Retina (tissue), 1 donor: Measurements from ENCODE around the gene LRRC8D.

Experiments
- DNase-seq: peaks from one replicate; pipeline ENCODE4 v3.0.0-alpha.2; 2016

LRRC8D gene

DNA sequence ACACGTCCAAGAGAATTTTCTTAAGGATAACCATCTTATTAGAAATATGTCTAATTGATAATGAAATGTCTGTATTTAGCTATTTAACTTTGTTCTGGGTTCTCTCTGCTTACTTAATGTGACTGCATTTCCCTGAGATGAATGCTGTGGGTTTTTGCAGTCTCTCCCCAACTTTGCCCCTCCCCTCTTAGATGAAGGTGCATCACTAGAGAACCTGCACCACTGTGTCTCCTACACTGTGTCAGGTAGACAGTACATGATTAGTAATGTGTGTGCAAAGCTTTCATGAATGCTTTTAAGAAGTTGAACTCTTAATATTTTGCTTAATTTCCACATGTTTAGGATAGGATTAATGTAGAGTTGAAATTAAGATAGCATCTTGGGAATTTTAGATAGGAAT lies 51.7 kb downstream of the LRRC8D start:
- DNase-seq, result no peak

DNA sequence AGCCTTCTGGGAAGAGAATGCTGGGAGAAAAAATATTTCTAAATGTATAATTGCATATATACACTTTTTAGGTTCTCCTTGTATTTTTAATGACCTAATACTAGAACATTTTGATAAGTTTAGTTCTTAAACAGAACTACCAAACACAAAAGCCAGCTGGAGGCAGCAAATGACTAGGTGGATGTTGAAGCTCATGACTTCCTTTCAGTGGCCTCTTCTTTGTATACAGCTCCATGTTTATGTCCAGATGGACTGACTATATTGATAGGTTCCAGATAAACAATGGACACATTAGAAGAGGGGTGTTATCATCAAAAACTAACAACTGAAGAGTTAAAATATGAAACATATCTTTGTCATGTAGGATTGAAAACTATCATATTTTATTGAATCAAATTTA lies 52.5 kb downstream of the LRRC8D start:
- no peak for DNase-seq

DNA sequence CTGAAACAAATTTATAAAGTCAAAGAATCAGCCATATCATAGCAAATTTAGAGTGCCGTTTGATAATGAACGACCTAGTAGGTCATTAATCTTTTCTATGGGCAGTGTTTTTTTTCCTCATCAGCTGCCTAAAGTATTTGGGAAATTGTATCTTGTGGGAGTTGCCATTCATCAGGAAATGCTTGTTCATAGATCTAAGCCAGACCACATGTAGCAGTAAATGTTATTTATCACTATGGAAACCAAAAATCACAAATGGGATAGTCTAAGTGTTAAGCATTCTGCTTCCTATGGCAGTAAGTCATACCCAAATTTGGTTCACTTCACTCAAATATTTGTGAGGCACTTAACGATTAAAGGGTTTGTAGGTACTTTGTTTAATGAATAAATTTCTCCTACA lies 52.9 kb downstream of the LRRC8D start:
- no peak for DNase-seq

DNA sequence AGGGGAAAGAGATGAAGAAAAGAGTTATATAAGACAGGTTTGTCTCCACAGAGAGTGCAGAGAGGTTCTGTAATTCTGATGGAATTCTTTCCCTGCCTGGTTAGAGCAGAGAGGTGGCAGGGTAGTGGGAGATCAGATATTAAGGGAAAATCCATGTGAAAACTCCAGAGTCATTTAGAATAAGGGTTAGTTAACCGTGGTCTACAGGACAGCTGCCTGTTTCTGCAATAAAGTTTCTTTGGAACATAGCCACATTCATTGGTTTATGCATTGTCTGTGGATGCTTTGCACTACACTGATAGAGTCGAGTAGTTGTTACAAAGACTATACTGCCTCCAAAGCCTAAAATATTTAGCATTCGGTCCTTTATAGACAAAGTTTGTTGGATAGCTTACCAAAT lies 55.6 kb downstream of the LRRC8D start:
- no peak for DNase-seq

DNA sequence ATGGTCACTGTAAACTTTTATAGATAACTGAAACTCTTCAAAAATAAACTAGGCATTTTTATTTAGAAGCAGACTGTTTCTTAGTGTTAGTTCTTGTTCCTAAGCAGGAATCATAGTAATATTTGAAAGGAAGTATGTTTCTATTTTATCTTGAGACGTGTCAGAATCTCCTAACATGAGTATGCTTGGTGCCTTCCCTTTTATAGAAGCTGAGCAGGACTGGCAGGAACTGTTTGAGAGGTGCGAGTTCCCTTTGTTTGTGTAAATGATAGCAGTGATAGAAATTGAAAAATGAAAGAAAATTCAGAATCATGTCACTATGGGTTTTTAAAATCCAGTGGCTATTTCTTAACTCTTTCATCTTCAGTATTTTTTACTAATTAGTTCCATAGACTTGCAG lies 56.9 kb downstream of the LRRC8D start:
- DNase-seq, result no peak

DNA sequence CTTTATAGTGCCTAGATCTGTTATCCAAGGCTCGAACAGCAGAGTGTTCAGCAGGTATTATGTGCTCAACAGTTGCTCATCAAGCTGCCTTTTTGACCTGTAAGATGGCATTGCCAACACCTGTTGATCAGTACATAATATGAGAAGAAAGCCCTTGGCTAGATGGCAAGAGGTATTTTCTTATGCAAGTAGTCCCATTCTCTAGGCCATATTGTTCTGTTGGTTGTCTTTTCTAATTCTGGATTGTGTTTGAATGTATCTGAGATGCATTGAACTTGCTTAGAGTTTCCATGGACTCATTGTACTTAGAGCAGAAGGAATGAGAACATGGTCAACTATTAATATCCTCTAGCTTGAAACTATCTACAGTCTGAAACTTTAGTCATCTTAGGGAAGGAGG lies 57.4 kb downstream of the LRRC8D start:
- DNase-seq, result no peak

DNA sequence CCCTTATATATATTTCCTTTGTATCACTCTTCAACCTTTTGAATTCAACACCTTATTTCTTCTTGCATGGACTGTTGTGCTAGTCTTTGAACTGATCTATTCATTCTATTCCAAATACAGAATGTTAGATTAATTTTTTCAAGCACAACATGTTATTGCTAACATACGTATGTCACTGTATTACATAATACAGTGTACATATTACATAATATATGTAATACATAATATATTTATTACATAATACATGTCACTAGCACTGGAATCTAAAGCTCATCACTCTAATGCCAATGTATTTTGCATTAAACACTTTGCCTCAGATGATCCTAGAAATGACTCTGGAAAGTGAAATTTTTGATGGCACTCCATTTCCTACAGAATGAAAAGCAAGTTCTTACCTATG lies 59.8 kb downstream of the LRRC8D start:
- DNase-seq, result no peak

DNA sequence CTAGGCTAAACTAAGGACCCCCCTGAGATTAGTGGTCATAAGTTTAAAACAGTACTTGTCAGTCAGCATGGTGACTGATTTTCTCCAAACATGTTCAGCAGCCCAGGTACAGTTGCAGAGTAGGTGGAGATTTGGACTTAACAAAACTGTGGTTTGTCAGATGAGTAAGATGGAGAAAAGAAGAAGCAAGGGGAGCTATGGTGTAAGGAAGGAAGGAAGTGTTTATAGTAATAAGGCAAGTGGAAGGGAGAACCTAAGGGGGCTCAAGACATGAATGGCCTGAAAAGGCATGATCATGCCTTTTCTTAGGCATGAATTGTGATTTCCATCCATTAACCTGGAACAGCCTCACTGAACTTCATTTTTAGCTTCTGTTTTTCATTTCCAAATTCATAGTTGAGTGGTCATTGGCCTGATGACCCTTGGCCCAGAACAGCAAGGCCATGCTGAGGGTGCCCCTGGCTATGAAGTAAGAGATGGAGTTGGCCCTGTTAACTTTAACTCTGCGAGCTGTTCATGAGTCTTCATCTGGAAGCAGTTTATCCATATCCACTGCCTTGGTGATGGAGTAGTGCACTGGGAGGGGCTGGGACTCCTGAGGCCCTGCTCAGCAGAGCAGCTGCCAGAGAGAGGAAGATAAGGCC lies 60.7 kb downstream of the LRRC8D start:
- no peak for DNase-seq

DNA sequence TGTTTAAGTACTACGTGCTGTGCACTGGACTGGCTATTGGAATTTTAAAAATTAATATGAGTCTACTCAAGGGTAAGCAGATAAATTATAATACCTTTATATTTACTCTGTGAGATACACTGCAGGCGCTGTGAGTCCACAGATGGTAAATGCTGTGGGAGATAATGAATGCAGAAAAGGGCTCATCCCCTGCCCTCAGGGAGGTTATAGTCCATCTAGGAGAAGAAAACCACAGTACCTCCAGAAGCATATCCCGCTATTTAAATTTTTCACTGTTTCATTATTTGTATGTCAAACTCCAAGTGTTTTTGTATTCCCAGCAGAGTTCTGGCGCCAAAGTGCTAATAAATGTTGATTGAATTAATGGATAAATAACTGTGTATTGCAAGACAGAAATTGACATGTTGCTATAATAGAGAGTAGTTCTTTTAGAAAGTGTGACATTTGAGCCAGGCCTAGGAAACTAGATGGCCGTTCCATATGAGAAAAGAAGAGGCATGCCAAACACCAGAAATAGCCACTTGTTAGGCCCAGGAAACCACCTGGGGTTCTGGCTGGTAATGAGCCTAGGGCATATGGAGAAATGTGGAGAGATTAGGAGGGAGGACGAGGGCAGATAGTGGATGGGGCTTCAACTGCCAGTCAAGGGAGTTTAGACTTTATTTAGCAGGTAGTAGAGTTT lies 61.7 kb downstream of the LRRC8D start:
- DNase-seq, result no peak

DNA sequence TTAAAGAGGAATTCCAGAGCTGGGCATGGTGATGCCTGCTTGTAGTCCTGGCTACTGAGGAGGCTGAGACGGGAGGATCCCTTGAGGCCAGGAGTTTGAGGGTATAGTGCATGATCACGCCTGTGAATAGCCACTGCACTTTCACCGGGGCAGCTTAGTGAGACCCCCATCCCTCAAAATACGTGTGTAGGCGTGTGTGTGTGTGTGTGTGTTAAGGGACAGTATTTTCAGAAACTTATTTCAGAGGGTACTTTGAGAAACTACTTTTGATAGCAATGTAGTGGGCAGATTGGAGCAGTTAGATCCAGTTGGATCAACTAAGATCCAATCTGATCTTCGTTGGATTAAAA lies 62.2 kb downstream of the LRRC8D start:
- DNase-seq, result no peak

DNA sequence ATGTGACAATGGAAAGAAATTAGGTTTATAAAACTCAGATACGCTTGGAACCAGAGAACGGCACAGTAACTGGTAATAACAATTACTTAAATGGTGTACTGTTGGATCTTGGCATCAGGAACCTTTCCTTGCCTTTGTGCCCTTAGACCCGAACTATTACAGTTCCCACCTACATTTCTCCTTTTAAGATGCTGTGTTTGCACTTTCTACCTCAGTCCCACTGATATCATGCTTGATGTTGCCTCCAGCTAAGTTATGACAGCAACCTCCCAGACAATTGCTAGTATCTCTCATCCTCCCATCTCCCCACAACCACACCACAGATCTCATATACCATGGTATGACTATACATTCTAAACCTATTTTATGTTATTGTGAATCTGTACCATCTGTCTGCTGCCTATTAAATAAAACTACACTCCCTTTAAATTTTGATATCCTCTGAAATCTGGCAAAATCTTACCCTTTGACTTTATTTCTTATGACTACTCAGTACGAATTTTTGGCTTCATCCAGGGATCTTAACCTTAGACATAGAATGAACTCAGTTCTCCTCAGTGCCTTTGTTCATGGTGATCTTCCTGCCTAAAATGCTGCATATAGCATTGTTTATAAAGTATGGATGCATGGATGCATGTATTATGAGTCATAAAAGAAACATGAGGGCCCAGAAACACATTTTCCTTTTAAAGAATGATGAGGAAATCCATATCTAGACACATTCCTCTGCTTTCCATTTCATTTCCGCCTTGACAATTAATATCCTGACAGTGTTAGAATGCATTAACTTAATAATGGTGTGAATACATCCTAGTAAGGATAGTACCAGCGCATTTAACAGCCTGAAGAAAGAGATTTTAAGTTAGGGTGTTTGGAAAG lies 64.1 kb downstream of the LRRC8D start:
- no peak for DNase-seq

DNA sequence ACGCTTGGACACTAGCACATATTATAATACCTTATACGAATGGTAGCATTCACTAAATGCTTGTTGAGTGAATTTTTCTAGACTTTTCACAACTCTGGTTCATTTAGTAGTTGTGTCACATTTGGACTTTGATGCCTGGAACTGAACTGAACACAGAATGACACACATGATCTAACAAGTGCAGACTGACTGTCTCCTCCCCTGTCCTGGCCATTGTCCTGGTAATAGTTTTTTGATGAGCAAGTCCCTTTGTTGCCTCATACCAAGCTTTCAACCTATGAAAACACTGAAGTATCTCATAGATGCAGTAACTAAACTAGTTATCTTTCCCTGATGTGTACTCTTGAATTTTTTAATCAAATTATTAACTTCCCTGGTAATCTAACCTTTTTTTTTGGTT lies 66.4 kb downstream of the LRRC8D start:
- no peak for DNase-seq

DNA sequence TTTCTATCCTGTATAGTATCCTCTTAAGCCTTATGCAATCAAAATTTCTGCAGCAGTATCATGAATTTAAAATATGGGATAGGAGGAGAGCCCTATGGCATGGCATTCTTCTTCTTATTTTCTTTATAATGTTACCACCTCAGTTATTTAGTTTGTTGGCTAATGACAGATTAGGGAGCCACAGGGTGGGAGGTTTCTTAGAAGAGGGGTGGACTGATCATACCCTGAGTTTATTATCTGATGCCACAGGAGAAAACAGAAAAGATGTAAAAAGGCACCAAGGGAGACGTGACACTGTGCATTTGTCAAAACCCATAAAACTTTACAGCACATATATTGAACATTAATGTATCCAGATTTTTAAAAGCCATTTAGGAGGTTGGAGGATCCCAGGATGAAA lies 66.9 kb downstream of the LRRC8D start:
- no peak for DNase-seq

DNA sequence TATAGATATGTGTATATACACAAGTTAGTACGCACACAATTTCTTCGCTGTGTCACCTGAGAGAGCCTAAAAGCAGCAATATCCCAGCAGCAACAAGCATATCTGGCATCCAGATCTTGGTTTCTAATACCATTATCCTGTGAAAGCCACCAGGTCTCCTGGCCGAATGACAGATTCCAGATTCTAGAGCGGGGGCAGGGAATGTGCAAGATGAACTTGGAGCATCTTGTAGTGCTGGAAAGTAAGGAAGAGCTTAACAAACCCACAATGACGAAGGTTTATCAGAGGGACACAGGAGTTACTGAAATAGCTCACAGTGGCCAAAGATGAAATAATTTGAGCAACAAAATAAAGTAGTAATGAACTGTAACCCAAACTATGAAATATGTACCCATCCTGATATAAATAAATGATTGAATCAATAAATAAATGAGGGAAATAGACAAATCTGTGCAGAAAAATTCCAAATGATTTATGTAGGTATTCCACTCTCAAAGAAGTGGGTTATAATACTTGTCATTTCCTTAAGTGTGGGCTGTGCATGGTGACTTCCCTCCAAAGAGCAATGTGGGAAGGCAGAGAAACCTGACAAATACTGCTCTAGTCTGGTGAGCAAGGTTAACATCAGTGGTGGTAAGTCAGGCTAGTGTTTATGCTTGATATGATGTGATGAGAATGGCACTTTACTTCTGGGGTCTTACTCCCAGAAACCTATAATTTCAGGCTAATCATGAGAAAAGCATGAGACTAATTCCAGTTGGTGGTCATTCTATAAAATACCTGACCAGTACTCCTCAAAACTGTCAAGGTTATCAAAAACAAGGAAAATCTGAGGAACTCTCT lies 67.9 kb downstream of the LRRC8D start:
- no peak for DNase-seq

DNA sequence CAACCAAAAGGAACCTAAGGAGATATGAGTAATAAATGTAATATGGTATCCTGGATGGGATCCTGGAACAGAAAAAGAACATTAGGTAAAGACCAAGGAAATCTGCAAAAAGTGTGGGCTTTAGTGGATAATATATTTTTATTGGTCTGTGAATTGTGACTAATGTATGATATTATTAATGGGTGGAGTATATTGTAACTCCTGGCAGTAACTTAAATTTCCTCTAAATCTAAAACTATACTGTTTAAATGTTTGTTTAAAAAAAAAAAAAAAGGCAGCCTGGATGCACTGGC lies 68.4 kb downstream of the LRRC8D start:
- no peak for DNase-seq

DNA sequence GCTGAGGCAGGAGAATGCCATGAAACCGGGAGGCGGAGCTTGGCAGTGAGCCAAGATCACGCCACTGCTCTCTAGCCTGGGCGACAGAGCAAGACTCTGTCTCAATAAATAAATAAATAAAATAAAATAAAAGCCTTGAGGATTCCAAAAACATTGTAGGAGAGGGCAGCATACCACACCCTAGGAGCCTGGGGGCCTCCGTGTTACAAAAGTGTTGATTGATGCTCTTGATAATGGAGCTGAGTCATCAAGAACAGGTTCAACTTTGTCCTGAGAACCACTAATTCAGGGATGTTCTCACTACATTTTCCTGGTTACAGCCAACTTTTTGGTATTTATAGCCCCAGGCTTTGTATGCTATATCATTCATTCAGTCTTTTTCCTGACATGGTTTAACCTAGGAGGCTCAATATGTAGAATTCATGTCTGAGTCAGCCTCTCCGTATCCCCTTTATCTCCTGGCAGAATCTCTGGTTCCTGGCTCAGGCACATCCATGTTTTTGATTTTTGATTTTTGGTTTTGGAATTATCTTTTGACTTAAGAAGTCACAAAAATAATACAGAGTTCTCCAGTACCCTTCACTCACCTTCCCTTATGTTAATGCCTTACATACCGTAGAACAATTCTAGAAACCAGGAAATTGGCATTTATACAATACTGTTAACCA lies 69.4 kb downstream of the LRRC8D start:
- DNase-seq, result no peak

DNA sequence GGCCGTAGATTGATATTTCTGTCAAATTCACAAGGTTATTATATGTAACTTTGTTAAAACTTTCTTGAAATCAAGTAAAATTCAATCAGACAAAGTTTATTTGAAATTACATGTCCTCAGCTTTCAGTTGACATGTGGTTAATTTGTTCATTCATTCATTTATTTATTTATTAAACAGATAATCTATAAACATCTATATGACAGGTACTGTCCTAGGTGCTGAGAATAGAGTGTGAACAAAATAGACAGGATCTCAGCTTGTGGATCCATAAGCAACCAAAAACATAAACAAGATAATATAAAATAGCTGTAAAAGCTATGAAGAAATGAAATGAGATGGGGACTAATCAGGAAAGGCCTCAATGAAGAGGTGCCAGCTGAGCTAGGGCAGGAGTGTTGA lies 72.0 kb downstream of the LRRC8D start:
- no peak for DNase-seq

DNA sequence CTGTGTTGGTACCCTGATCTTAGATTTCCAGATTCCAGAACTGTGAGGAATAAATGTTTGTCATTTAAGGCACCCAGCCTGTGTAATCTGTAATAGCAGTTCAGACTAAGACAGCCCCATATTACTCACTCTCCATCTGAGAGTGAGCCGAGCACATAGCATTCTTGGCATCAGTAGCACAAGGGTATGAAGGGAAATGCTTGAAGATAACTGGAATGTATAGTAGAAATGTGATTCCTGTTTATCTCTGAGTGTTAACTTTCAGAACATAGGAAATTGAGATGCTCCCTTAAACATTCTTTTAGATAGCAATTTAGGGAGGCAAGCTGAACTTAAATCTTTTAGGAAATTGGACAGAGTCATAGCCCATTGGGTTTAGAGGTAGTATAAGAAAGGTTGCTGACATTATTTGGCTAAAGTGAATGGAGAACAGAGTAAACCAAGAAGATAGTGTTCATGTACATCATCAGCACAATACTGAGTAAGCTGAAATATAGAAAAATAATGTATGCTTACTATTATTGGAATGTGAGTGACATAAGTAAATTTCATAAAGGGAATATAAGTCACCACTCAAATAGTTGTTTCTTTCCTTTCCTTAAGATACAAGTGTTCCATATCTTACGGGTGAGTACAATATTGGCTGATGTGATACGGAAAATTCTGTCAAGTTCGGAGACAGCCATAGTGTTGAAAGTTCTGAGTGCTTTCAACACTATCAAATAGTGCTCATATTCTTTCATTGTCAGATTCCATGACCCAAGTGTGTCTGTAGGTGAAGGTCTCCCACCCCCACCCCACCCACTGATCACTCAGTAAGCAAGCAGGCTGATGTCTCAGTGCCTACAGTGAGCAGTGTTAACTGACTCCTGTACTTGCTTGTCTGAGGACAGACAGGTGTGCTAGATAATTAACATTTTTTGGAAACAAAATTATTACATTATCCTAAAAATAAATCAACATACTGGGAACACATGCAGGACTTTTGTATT lies 73.7 kb downstream of the LRRC8D start:
- no peak for DNase-seq

DNA sequence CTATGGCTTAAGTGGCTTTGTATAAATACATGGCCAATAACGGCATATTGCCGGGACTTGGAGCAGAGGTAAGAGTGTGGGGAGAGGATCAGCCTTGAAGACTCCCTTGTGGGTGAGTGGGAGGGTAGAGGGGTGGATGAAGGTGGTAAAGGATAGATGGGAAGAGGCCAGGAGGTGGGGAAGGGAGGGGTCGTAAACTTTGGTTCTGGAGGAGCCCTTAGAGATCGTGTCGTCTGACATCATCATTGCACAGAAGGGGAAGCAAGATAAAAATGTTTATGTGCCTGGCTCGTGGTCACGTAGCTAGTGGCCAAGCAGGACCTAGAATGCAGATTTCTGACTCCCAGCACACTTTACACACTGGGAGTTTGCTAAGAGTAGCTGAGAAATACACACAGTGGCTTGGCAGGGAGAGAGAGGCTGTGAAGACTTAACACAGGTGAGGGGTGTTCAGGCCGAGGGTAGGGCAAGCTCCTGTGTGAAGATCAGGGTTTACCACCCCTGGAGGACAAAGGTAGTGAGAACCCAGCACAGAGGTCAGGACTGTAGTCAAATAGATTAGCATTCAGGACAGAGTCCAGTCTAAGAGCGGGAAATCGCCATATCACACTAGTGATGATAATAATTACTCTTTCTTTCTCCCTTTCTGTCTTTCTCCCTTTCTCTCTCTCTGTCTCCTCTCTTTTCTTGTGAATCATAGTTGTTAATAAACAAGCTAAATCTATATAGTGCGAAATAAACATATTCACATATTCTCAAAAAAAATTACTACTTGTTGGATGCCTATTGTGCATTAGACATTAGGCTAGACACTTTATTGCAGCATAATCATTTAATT lies 75.5 kb downstream of the LRRC8D start:
- DNase-seq, result no peak

DNA sequence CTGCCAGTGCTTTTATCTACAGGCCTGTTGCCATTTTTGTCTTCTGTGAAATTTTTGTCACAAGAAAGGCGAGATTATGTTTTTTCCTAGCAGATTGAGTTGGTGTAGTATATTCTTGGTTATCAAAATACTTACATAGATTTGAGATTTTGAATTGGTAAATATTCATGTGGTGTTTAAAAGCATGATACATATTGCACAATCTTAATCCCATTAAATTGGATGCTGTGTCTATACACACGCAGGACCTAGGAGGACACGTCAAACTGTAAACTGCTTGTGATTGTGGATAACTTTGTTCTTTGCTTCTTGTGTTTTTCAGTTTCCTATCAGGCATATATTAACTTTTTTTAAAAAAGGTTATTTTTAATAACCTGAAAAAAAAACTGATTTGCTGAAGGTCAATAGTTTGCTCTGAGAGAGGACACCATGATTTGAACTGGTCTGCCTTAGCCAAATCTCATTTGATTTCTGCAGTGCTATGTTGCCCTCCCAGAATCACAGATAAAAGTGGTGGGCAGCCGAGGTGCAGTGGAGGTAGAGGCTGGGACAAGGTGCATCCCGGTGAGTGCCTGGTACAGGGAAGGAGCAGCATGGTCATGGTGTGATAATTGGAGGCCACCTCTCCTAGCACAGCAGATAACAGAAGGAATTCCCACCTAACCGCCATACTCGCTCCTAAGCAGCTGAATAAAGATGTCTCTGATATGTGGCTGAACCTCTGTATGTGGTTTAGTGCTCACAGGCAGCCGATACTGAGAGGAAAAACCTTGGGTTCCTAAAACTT lies 76.7 kb downstream of the LRRC8D start:
- no peak for DNase-seq
